Brain pericyte (primary cell): Measurements from ENCODE around the gene PPP3CA.
A peak's percentile ranks its signal among the peaks of the same experiment; 100 is the strongest.
"Not testable (repeated sequence)": the region's sequence is repeated elsewhere in the genome, so short reads cannot be mapped to it uniquely, and the experiment has no call there.

Experiments used
- DNase-seq: peaks from one replicate; pipeline ENCODE4 v3.0.0-alpha.2; 2012; ENCODE audit warnings: low read depth, low spot score

PPP3CA gene

GRCh38 chr4:101217353-101218031, 129.8 kb downstream of the PPP3CA start:
- no peak for DNase-seq

DNA sequence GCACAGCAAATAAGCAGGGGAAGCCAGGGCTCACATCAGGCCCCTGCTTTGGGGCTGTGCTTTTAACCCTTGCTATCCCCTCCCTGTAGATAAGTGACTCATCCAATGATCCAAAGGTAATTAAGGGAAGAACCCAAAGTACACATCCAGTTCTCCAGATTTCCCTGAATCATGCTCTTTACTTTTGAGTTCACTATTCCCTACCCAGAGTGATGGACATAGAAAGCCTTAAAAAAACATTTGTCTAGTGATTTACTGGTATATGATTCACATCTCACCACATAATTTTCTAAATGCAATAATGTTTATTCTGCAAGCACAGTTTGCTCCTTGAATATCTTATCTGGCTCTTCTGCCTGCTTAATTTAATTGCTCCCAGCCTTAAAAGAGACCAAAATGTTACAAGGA, 136.2 kb downstream of the PPP3CA start:
- DNase-seq: peak; percentile 53

- no peak for DNase-seq
These were observed 137.0 kb downstream of the PPP3CA start for GRCh38 chr4:101210331-101210730.

DNA sequence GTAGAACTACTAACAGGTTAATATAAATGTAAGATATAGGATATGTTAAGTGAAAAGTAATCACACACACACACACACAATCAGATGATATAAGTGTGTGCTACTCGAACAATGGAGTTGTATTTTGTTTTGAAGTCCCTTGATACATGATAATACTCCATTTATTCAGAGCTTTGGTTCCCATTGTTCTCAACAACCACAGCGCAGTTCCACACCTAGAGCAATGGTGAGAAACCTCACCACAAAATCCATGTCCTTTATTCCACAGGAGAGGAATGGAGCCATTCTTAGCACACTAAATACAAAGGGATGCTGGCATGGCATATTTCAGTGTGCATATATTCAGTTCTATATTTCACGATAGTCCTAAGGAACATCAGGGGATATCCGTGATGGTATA, 139.2 kb downstream of the PPP3CA start:
- DNase-seq: no peak

GRCh38 chr4:101205916-101206315, 141.4 kb downstream of the PPP3CA start:
- no peak for DNase-seq

GRCh38 chr4:101201421-101201820, 145.9 kb downstream of the PPP3CA start:
- DNase-seq: no peak

DNA sequence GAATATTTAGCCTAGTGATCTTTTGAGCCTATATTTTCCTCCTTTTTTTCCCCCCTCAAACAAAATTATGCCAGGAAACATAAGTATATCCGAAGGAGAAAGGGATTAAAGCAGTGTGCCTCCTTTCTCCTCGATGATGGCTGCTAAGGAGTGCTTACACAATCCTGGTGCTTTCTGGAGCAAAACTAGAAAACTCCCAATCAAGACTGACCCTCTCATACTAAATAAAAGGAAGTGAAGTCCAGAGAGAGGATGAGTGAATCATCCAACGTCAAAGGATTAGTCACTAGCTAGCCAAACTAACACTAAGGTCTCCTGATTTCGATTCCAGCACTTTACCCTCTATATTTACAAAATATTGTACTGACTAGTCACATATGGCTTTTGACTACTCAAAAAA, 146.8 kb downstream of the PPP3CA start:
- DNase-seq: peak; percentile 49

DNA sequence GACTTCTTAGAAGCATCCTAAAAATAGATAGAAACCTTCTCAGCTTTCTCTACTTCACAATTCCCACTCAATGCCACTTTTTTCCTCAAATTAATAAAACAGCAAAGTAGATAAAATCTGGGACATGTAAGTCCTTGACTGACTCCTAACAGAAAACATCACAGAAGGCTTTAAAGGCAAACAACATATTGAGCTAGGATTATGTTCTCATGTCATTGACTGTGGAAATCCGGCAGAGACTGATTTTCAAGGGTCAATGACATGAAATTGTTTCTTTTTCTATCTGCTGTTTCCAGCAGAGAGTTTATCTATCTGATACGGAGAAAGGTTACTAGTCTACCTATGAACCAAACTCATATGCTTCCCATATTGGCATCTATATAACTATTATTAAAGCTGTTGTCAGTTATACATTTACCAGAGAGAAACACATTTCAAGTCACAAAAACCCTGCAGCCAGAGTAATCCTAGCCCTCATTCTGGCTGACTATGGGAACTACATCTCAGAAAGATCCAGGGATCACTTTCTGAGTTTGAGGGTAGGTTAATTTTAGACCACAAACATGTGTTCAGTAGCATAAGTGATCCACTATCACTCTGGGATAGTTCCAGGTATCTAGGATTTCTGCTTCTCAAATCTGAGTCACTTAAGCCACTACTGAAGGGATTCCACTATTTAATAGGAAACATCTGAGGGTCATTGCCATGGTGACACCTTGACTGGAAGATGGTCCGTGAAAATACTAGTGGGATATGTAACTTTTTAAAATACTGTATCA, 147.6 kb downstream of the PPP3CA start:
- no peak for DNase-seq

DNA sequence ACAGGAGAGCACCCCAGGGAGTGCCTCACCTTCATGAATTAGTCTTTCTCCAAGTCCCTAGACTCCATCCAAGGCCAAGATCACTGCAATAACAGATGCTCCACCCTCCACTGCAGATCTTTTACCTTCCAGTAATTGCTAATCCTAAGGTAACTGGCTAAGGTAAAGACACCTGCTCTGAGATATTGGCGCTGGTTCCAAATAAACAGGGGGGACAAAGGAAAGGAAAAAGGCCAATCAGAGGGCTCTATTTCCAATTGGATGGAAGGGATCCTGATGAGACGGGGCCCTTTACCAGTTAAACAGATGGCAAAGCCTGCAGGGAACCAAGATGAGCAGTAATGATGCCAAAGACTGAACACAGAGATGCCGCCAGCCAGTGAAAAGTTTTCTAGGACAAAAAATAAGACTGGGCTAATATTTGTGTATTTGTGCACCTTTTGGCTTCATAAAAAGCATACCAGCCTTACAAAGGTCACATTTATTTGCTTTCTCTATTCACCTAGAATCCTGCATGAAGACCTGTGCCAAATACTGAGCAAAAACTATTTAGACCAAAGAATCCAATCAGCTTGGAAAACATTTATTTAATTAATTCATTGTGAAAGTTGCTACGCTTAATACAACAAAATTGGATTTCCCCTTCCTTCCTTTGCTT, 148.5 kb downstream of the PPP3CA start:
- DNase-seq: no peak

DNA sequence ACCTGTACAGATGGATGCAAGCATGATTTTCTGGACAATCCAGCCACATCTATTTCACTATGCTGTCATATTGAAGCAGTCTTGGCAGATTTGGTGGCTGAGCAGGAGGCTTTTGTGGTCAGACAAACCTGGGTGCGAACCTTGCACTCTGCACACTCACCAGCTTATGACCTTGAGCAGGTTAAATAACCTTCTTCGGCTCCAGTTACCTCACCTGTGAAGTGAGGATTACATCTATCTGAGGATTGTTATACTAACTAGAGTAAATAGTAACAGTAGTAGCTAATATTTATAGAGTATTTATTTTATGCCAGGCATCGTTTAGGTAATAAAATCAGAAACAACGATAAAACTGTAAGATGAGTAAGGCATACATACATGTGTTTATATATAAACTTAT, 150.0 kb downstream of the PPP3CA start:
- no peak for DNase-seq

DNA sequence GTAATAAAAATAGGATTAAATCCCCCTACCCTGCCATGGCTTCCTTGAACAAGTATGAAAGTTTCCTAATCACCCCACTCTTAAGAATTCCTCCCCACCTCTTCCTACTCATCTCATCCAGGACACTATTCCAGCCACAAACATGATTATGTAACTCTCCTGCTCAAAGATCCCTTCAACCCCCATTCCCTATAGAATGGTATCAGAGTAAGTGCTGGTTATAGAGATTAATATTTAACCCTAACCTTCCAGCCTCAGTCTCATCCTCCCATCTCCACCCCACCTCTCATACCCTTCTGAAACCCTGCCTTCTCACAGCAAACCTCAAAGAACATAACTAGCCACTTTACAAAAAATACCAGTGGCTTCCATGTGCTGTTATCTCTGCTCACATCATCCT, 155.1 kb downstream of the PPP3CA start:
- DNase-seq: no peak

DNA sequence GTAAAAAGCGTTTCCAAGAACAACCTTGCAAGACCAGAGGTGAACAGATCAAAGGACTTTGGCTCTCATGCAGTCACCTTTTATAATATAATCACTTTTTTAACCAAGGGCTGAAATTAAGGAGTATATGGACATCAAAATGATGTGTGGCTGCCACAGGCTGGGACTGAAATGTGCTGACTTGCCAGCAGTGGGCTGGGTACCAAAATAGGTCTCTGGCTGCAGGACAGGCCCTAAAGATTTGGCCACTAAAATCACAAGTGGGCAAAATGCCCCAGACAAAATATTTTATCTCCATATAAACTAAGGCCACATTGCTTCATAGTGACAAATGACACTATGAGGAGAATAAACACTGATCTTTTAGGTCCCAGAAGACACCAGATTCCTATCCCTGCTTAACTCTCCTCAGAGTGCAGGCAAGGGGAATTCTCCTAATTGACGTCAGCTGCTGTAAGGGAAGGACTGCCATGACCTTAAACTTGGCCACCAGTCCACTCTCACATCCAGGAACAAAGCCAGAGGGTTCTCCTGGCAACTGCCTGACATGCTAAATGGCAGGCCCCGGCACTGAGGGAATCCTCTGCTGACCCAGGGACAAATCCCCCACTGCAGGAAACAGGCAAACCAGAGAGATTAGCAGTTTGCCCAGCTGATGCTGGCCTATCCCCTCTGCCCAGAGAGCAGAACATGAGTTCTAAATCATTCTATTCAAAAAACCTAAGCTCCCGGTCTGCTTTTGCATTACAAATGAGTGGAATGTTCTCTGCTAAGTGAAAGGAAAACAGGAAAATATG, 155.8 kb downstream of the PPP3CA start:
- DNase-seq: peak; percentile 57

DNA sequence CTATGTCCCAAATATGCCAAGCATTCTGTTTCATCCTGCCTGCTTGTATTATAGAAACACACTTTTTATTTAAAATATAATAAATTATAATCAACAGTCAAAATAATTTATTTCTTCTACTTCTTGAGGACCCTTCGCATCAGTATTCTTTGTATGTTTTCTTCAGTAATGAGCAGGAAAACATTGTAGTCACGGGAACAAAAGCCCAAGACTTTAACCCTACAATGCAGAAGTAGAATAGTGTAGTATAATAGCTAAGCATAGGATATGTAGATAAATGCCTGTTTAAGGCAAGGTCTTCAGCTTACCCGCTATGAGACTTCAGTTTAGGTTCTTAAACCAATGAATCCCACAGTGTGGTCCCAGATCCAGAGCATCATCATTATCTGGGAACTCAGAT, 156.6 kb downstream of the PPP3CA start:
- DNase-seq: no peak

GRCh38 chr4:101188906-101189305, 158.4 kb downstream of the PPP3CA start:
- no peak for DNase-seq

GRCh38 chr4:101187841-101188240, 159.5 kb downstream of the PPP3CA start:
- DNase-seq: no peak

GRCh38 chr4:101186567-101187184, 160.7 kb downstream of the PPP3CA start:
- DNase-seq: no peak

DNA sequence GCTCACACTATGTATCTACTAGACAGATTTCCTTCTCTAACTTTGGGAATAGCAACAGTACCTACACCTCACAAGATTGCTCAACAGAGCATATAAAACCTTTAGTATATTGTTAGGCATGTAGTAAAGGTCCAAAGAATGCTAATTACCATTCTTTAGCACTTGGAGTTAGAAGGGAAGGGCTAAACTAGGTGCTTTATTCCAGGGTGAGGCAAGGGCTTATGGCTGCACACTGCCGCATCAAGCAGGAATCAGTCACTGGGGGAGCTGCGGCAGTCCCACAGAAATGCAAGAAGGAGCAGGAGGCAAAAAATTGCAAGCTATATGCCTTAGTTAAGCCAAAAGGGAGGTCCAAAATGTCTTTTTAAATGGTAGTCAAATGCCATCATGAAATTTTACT, 162.7 kb downstream of the PPP3CA start:
- DNase-seq: no peak

DNA sequence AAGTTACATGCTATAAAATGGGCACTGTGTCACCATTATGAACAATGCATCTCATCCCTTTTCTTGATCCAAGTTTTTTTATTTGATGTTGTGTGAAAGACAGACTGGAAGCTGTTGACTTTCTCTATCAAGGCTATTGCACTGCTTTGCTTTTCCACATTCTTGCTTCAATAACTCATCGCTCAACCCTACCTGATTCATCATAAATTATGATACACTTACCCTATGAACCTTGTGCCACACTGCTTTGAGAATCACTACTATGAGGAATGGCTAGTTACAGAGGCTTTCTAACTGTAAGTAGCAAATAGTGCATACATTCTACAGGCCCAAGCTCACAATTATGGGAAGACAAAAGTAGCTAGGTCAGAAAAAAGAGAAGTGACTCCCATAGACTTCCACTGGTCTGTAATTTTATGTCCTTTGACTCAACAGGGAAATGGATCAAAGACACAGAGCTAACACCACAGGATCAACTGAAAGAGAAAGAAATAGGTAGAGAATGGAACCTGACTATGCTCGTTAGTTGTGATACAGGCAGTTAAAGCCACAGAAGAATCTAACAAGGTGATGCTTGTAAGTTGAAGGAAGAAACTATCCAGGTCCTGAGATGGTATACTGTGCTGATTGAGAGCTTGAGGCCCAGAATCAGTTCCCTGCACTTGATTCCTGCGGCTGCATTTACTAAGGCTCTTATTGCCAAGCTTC, 163.5 kb downstream of the PPP3CA start:
- no peak for DNase-seq

- DNase-seq: no peak
These were observed 164.1 kb downstream of the PPP3CA start for GRCh38 chr4:101183221-101183620.

- not testable (repeated sequence) for DNase-seq
These were observed 164.6 kb downstream of the PPP3CA start for GRCh38 chr4:101182688-101183087.

DNA sequence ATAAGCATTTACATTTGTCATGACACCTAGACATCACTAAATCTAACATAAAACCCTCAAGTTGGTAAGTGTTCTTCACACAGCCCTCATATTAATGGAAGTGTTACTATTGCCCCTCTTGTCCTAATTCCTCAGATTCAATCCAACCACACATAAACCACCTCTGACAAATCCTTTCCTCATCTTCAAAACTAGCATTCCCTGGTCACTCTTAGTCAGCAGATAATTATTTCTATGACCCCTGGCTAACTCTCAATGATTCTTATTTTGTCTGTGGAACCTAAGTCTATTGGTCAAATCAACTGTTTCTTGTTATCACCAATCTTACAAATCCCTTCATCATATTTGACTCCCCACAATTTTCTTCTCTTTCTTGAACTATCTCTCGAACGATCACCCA, 168.6 kb downstream of the PPP3CA start:
- DNase-seq: no peak
